ENCODE measurements around the gene LANCL2.
"Not testable (repeated sequence)": the region's sequence is repeated elsewhere in the genome, so short reads cannot be mapped to it uniquely, and the experiment has no call there.

The LANCL2 gene

DNA sequence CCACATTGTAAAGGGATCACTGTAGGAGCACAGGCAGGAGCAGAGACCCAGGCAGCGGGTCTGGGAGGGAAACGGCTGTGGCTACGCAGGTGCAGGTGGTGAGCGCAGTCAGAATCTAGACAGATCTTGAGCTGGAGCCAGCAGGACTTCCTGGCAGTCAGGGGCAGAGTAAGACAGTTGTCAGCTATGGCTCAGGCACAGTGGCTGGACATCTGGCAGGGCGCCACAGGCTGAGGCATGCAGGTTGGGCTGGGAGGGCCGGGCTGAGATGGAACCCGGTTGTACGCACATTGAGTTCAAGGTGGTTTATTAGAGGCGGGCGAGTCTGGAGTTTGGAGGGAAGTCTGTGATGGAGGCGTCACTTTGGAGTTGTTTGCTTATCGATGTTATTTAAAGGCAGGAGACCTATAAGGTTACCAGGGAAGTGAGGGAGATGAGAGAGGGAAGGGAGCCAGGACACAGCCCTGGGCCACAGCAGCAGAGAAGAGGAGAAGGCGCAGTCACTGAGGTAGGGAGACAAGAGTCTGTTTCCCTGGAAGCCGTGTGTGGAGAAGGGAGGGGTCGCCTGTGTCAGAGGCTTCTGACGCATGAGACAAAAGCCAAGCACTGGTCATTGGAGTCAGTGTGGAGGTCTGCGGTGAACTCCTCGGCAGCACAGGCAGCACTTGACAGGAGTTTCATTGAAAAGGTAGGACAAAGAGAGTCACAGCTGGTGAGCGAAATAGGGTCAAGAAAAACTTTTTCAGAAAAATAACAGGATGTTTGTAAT, 73.8 kb downstream of the LANCL2 start:
- no peak for DNase-seq (ENCODE audit: low read depth)

- DNase-seq (ENCODE audit: low read depth), result no peak
Measured at GRCh38 chr7:55439627-55440026, 74.5 kb downstream of the LANCL2 start.

GRCh38 chr7:55440040-55440690, 75.0 kb downstream of the LANCL2 start:
- DNase-seq (ENCODE audit: low read depth), result no peak

DNA sequence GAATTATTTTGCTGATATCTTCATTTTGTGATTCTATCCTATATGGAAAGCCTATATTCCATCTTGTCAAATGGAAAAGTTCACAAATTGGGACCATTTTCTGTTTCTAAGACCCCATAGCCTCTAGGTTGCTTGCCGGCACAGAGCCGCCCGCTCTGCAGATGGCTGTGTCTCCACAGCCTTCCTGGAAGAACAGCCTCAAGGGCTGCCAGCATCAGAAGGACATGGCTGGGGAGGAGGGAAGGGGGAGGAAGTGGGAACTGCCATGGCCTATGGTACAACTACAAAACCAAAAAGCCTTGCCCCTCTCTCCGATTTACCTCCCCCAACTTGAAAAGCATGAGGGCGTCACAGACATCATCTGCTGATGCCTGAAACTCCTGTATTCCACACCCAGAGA, 75.9 kb downstream of the LANCL2 start:
- no peak for DNase-seq (ENCODE audit: low read depth)

GRCh38 chr7:55441774-55442522, 76.8 kb downstream of the LANCL2 start:
- no peak for DNase-seq (ENCODE audit: low read depth)

DNA sequence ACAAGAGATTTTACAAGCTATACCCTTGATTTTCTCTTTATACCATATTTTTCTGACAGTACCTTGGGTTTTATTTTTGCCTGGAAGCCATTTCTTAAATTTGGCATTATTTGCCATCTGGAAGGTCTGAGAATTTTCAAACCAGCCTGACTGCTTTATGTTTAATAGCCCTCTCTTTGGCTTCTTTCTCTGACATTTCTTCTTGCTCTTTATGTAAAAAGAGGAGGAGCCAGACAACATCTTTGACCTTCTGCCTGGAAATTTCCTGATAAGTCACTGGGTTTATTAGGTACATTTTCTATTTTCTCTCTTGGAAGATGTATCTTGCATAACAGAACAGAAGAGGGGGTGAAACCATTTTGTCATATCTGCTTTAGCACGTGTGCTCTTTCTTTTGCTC, 79.6 kb downstream of the LANCL2 start:
- no peak for DNase-seq (ENCODE audit: low read depth)

DNA sequence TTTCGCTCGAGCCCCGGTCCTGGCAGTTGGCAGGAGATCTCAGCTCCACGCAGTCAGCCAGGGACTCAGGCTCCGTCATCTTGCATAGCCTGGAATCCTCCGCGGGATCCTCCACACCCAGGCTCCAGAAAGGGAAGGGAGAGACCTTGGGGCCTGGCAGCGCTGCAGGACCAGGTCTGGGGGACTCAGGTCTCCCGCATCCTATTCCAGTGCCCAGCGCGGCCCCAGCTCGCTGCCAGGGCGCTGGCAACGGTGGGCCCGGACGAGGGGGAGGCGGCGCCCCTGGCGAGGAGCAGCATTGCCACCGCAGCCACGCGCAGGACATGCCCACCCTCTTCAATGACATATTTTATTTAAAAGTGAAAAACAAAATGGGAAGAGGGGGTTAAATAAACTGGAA, 83.4 kb downstream of the LANCL2 start:
- no peak for DNase-seq (ENCODE audit: low read depth)

DNA sequence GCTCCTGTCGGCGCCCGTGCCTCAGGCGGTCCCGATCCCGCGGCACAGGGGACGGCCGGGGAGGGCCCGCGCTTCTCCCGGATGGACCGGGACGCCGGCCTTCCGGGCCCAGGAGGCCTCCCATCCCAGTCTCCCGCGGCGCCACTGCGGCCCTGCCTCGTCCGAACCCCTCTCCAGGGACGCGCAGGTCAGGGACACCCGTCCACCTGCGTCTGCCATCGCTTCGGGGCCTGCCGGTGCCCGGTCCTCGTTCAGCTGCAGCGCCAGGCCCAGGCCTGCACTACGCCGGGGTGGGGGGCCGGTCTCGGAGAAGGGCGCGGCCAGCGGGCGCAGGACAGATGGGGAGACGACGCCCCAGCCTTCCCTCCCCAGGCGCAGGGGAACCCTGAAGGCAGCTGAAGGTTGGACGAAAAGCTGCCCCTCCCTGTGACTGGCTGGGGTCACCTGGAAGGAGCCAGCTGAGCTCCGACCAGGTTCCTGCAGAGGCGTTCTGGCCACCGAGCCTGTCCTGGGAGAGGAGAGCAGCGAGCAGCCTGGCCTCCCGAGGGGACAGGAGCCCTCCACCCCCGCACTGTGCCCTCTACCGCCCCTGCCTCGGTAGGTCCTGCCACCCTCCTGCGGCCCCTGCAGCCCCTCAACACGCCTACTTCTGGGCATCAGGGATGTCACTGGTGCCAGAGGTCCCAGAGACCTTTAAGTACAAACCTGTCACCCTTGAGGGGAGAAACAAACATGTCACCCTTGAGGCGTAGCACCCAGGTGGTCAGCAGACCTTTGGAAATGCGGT, 84.3 kb downstream of the LANCL2 start:
- no peak for DNase-seq (ENCODE audit: low read depth)

- no peak for DNase-seq (ENCODE audit: low read depth)
Measured at GRCh38 chr7:55449992-55450535, 84.9 kb downstream of the LANCL2 start.

DNA sequence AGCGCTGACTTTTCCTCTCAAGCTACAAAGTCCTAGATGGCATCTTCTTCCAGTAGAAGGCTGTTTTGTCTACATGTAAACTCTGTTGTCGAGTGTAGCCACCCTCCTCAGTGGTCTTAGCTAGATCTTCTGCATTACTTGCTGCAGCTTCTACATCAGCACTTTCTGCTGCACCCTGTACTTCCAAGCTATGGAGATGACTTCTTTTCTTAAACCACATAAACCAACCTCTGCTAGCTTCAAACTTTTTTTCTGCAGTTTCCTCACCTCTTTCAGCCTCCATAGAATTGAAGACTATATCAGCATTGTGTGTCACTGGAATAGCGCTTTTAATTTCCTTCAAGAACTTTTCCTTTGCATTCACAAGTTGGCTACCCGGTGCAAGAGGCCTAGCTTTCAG, 87.8 kb downstream of the LANCL2 start:
- no peak for DNase-seq (ENCODE audit: low read depth)

DNA sequence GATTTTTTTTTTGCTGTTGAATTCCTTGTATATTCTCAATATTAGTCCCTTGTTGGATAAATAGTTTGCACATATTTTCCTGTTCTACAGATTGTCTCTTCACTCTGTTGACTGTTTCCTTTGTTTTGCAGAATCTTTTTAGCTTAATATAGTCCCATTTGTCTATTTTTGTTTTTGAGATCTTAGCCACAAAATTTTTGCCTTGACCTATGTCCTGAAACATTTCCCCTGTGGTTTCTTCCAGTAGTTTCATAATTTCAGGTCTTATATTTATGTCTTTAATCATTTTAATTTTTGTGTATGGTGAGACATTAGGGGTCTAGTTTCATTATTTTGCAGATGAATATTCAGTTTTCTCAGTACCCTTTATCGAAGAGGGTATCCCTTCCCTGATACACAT, 92.7 kb downstream of the LANCL2 start:
- DNase-seq (ENCODE audit: low read depth), result no peak

- DNase-seq (ENCODE audit: low read depth), result no peak
Measured at GRCh38 chr7:55458351-55458750, 93.2 kb downstream of the LANCL2 start.

GRCh38 chr7:55463686-55464262, 98.6 kb downstream of the LANCL2 start:
- DNase-seq (ENCODE audit: low read depth), result no peak

GRCh38 chr7:55464422-55464821, 99.3 kb downstream of the LANCL2 start:
- DNase-seq (ENCODE audit: low read depth), result no peak

DNA sequence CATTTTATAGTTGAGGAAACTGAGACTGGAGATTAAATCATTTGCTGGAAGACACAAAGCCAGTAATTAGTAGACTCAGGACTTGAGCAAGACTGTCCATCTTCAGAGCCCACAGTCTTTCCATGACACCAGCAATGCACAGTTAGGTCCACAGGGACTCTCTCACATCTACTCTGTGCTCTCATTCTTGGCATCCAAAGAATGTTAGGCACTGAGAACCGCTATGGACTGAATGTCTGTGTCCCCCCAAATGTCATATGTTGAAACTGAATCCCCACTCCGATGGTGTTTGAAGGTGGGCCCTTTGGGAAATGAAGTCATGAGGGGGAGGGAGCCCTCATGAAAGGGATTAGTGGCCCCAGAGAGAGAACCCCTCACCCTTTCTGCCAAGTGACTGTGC, 100.6 kb downstream of the LANCL2 start:
- DNase-seq (ENCODE audit: low read depth), result no peak

DNA sequence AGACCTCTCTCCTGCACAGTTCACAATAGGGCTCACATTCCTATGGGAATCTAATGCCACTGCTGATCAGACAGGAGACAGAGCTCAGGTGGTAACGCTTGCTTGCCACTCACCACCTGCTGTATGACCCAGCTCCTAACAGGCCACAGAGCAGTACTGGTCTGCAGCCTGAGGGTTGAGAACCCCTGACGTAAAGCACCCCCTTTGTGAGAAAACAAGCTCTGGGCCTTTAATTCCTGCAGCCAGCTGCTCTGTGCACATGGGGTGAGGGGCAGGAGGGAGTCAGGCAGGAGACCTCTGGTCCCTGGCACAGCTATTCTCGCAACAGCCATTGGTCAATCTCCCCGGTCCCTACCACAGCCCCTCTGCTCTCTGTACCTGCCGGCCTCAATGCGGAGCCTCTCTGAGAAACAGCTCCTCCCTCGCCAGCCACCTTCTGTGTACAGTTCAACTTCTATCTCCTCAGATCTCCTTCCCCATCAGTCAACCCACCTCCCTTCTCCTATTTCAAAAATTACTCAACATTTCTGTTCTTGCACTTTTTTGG, 102.0 kb downstream of the LANCL2 start:
- no peak for DNase-seq (ENCODE audit: low read depth)

GRCh38 chr7:55468495-55468894, 103.4 kb downstream of the LANCL2 start:
- no peak for DNase-seq (ENCODE audit: low read depth)

- no peak for DNase-seq (ENCODE audit: low read depth)
Measured at GRCh38 chr7:55469271-55469681, 104.1 kb downstream of the LANCL2 start.

GRCh38 chr7:55469721-55470120, 104.6 kb downstream of the LANCL2 start:
- DNase-seq (ENCODE audit: low read depth), result no peak

DNA sequence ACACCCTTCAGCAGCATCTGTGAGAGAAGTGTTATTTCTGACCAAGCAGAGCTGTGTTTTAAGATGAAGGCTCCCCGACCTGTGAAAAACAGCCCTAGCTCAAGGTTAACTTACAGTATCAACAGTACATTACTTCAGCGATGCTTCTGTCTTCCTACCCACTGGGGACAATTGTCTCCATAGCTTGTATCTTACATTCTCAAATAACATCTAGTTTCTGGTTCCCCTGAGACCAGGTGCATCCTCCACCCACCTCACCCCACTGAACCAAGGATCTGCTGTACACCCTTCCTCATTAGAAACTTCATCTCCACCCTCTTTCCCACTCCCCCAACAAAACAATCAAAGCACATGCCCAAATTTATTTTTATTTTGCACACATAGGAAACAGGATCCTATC, 105.1 kb downstream of the LANCL2 start:
- DNase-seq (ENCODE audit: low read depth), result no peak

DNA sequence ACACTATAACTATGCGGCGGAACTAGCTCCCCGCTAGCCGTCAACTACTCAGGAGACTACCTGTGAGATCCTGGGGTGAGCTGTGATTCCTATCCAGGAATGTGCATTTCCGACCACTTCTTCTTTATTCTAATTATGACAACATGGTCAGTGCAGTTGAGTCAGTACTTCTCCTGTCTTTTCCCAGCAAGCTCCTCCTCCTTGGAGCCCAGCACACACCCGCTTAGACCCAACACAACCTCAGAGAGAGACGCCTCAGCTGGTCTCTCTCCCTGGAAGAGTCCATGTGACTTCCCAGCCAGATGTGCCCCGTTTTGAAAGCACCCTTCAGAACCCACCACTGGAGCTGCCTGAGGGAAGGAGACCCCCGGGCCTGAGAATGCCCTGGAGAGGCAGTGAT, 106.5 kb downstream of the LANCL2 start:
- not testable (repeated sequence) for DNase-seq (ENCODE audit: low read depth)
